WERI-Rb-1 (cell line): ENCODE data around the gene ZNF846.
A peak's percentile ranks its signal among the peaks of the same experiment; 100 is the strongest.
"Not testable (repeated sequence)": the region's sequence is repeated elsewhere in the genome, so short reads cannot be mapped to it uniquely, and the experiment has no call there.

Source experiments
- DNase-seq: peaks from one replicate; pipeline ENCODE4 v3.0.0-alpha.2; 2020
- H3K27ac ChIP-seq: fragments of 250-450 bp; sonication (Bioruptor Pico); 2 replicates; pipeline ENCODE4 v1.5.1; 2020; ENCODE audit warnings: mild to moderate bottlenecking, moderate library complexity
- H3K27me3 ChIP-seq: fragments of 250-450 bp; sonication (Bioruptor Pico); 2 replicates; pipeline ENCODE4 v1.5.1; 2021; ENCODE audit warnings: mild to moderate bottlenecking, low read depth, moderate library complexity; ENCODE audit not compliant: insufficient read depth, severe bottlenecking
- H3K36me3 ChIP-seq: fragments of 250-450 bp; sonication (Bioruptor Pico); 2 replicates; pipeline ENCODE4 v1.5.1; 2020; ENCODE audit warnings: mild to moderate bottlenecking, moderate library complexity
- H3K4me3 ChIP-seq: 2 replicates; pipeline ENCODE4 v1.5.1; 2011; ENCODE audit warnings: low read depth, mild to moderate bottlenecking, control low read depth, low read length
- H3K9me3 ChIP-seq: fragments of 250-450 bp; sonication (Bioruptor Pico); 2 replicates; pipeline ENCODE4 v1.5.1; 2021; ENCODE audit warnings: mild to moderate bottlenecking, moderate library complexity; ENCODE audit not compliant: severe bottlenecking
- CTCF ChIP-seq: IDR thresholded peaks from 2 replicates; pipeline ENCODE4 v1.5.1; 2011; ENCODE audit warnings: low read depth, mild to moderate bottlenecking, control low read depth, inconsistent platforms, low read length

The ZNF846 gene

GRCh38 chr19:9792206-9793070, 23.9 kb upstream of the ZNF846 start:
- no peaks in the 10 kb centered on the region; the same call in 1 of the 2 replicates for H3K36me3 ChIP-seq

GRCh38 chr19:9791552-9792205, 23.1 kb upstream of the ZNF846 start:
- Histone ChIP-seq H3K27me3 (no peaks in the 10 kb centered on the region), H3K27ac (peak overlapping the region; percentile 55), H3K9me3 (no peaks in the 10 kb centered on the region), H3K36me3 (no peaks in the 10 kb centered on the region; the same call in 1 of the 2 replicates), H3K4me3 (peak overlapping the region; percentile 93)
- DNase-seq, result peak; percentile 98
- no peak for TF ChIP-seq CTCF

More at GRCh38 chr19:9792206-9793070, 23.9 kb upstream of the ZNF846 start:
- no peaks in the 10 kb centered on the region for H3K27me3 ChIP-seq
- peak; percentile 96 for DNase-seq
- H3K9me3 ChIP-seq, result no peaks in the 10 kb centered on the region
- H3K4me3 ChIP-seq, result peak overlapping the region; percentile 93
- TF ChIP-seq CTCF, result no peak
- H3K27ac ChIP-seq, result peak overlapping the region; percentile 80

- not testable (repeated sequence) for H3K36me3 ChIP-seq, H3K9me3 ChIP-seq, DNase-seq, H3K27me3 ChIP-seq
- Histone ChIP-seq H3K4me3 (peak overlapping the region; percentile 40), H3K27ac (peak overlapping the region; percentile 55)
Measured at GRCh38 chr19:9791073-9791367, 22.5 kb upstream of the ZNF846 start.

- H3K9me3 ChIP-seq, H3K36me3 ChIP-seq, H3K4me3 ChIP-seq, H3K27me3 ChIP-seq, DNase-seq: not testable (repeated sequence)
- peak overlapping the region; percentile 12 for H3K27ac ChIP-seq
Measured at GRCh38 chr19:9789579-9789978, 21.0 kb upstream of the ZNF846 start.

- no peak for DNase-seq
- no peaks in the 10 kb centered on the region for H3K9me3 ChIP-seq
- TF ChIP-seq CTCF, result no peak
- H3K4me3 ChIP-seq, result no peak overlapping the region
- H3K27me3 ChIP-seq, result no peaks in the 10 kb centered on the region
- H3K36me3 ChIP-seq, result no peaks in the 10 kb centered on the region; the same call in 1 of the 2 replicates
- no peak overlapping the region for H3K27ac ChIP-seq
Measured at GRCh38 chr19:9789066-9789465, 20.5 kb upstream of the ZNF846 start.

GRCh38 chr19:9788604-9789003, 20.1 kb upstream of the ZNF846 start:
- not testable (repeated sequence) for DNase-seq, H3K36me3 ChIP-seq, H3K27ac ChIP-seq, H3K4me3 ChIP-seq, H3K9me3 ChIP-seq, H3K27me3 ChIP-seq

- TF ChIP-seq CTCF, result no peak
- no peak for DNase-seq
- H3K9me3 ChIP-seq, result no peaks in the 10 kb centered on the region
- H3K4me3 ChIP-seq, result no peak overlapping the region
- no peaks in the 10 kb centered on the region for H3K27me3 ChIP-seq
- H3K36me3 ChIP-seq, result no peaks in the 10 kb centered on the region
- H3K27ac ChIP-seq, result peak overlapping the region; percentile 97
Measured at GRCh38 chr19:9786819-9787218, 18.3 kb upstream of the ZNF846 start.
